UCSD-AML1 (cell line): ENCODE results near the gene LIMK1.
"Not testable (repeated sequence)": the region's sequence is repeated elsewhere in the genome, so short reads cannot be mapped to it uniquely, and the experiment has no call there.

Experiments used
- DNase-seq: peaks from one replicate; lab custom pipeline; 2025; ENCODE audit not compliant: unreplicated experiment; lab: John Stamatoyannopoulos, UW

LIMK1 gene

DNA sequence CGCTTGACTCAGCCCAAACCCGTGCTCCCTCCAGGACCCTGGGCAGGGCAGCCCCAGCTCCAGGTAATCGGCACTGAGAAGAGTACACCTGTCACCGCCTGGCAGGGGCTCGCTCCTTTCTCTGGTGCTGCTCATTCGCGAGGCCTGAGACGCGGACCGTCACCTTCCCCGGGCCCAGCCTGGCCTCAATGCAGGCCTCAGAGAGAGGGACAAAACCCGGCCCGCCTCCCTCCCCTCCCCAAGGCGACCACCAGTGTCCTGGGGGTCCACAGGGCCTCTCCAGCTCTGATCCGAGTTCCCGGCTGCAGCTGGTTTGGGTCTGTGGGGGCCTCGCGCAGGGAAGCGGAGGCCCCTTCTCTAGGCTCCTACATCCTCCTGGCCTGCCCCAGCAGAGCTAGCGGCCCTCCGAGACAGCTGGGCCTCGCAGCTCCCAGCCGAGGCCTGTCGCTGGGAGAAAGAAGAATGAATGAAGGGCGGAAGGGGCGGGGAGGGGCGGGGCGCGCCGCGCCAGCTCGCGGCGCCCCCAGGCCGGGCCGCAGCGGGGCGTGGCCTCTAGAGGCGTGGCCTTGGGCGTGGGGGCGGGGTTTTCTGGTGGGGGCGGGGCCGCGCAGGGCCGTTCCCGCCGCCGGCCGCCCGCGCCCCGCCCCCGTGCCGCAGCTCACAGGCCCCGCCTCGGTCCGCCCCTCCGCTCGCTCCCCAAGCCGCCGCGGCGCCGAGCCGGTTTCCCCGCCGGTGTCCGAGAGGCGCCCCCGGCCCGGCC lies at the start of gene LIMK1:
Gene LIMK1 (plus strand): TSS at position 688 of the 760 bp plus-strand sequence. CDS start 187 bp downstream, outside the sequence.
- peak; percentile 75 for DNase-seq

DNA sequence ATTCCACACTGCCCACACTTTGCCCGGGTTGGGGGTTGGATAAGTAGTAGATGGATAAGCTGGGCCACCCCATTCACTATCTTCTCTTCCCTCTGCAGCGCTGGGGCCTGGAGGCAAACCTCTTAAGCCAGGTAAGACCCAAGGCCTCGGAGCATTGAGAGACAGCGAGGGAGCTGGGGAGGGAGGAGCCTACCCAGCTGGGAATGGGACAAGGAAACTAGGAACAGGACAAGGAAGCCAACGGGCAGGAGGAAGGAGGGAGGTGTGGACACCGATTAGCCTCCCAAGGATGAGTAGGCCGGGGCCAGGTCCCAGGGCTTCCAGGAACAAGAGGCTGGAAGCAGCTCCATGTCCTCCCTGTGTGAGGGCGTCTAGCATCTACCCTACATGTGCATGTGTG lies 46.0 kb upstream of the LIMK1 start:
- no peak for DNase-seq

DNA sequence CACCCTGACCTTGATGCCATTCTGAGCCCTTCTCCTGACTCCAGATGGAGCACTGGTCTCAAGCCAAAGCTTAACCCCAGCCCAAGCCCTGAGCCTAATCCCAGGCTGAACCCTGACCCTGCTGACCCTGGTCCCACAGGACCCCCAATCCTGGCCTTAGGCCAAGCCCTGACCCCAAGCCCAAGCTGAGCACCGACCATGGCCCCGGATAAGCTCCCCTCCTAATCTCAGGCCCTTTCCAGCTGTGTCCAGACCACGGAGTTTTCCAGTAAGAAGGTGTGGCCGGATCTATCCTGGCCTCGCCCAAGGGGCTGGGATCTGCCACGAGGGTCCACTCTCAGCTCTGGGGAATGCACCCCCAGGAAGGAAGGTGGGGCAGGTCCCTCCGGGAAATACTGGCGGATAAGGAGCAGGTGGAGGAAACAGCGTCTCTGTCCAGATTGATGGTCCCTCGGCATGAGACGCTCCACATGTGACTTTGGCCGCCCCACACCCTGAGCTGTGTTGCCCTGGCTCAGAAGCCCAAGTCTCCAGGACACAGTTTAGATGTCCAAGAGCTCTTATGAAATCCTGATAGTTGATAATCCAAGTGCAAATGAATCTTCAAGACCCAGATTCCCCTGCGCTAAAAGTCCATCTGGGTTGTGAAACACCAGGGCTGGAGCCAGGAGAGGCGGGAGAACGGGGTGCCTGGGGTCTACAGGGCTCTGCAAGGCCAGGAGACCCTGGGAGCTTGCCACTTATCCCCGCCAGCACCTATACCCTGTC lies 45.2 kb upstream of the LIMK1 start:
- DNase-seq: no peak

- DNase-seq: no peak
Measured at GRCh38 chr7:74039337-74039736, 44.3 kb upstream of the LIMK1 start.

DNA sequence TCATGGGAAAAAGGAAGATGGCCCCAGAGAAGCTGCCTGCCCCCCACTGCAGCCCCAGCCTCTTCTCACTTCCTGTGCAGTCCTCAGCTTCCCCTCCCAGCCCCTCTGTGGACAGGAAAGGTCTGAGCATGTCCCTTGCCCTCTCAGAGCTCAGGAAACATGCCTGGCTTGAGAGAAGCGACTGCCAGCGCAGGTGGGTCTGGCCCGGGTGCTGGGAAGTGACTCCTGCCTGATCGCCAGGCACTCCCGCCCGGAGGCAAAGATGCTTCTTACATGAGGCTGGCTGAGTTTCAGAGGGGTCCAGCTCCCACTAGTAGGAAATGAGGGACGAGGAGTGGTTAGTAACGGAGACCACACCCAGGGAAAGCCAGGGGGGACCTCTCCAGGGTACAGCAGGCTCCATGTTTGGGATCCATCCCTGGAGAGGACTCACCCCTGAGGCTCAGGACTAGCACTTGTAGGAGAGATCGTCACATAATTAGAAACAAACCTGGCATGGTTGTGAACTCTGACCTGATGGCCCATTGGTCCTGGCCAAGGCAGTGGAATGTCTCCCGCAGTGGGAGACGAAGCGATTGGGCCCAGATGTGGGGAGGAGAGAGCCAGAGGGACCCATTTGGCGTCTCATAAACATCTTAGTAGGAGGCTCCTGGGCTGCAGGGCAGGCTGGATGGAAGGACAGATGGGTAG lies 43.4 kb upstream of the LIMK1 start:
- DNase-seq: no peak

DNA sequence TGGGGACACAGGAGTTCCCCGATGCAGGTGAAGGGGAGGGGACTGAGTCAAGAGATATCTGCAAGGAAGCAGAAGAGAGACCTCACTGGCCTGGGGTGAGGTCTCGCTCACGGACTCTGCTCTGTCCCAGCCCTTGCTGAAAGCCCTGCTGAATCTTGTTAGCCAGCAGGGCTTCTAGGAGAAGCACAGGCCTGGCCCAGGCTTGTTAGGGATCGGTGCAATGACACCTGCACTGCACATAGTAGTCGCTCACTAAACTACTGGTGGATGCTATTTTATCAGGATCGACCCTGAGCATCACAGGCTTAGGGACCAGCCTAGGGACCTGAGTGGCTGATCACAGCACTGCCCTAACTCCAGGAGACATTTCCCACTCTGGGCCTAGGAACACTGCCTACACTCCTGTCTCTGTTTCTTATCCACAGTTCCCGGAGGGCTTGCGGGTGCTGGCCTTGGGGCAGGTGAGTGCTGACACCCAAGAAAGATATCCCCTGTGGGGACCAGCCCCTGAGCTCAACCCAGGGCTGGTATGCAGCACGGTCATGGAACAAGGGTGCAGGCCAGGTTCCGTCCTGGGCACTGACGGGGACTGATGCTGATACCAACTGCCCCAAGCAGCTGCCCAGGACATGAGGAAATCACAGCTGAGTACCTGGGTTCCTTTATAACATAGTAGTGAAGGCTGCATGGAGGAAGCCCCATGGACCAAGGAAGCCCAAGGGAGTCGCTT lies 42.6 kb upstream of the LIMK1 start:
- no peak for DNase-seq

DNA sequence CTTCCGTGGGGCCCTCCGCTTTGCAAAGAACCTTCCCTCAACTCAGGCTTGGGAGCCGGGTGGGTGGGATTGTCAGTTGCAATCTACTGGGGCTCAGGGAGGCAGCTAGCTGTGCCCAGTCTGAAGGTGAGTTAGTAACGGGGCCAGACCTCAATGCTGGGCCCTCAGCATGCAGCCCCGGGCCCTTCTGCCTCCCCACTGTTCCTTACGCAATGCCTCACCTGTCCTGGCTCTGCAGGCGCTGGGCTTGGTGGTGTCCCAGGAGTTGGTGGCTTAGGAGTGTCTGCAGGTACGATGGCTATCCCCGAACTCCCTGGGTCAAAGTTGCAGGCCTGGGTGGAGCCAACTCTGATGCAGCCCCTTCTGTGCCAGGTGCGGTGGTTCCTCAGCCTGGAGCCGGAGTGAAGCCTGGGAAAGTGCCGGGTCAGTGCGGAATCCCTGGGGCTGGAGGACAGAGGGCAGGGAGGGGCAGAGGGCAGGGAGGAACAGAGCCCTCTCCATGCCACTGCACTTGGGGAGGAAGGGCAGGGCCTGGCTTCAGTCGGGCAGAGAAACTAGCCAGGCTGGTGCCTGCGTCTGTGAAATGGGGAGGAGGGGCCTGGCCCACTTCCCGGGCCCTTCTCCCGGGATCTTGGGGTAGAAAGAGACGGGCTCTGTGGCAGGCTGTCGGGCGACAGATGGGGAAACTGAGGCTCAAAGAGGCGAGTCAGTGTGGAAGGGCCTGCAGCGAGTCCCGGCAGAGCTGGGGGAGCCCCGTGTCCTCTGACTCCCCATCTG lies 40.7 kb upstream of the LIMK1 start:
- no peak for DNase-seq

DNA sequence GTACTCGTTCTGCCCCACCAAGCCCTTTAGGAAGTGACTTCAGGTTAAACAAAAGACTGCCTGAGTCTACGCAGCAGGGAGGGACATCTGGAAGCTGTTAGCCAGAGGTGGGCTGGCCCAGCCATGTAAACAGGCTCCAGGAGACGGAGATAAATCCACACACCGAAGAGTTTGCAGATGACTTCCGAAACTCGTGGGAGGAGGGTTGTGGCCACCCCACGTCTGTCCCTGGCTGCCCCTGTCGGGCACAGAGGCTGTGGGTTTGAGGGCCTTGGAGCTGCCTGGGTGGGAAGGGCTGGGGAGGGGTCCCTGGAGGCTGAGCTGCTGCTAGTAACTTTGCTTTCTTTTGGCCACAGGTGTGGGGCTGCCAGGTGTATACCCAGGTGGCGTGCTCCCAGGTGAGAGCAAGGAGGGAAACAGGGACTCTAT lies 40.1 kb upstream of the LIMK1 start:
- DNase-seq: no peak

DNA sequence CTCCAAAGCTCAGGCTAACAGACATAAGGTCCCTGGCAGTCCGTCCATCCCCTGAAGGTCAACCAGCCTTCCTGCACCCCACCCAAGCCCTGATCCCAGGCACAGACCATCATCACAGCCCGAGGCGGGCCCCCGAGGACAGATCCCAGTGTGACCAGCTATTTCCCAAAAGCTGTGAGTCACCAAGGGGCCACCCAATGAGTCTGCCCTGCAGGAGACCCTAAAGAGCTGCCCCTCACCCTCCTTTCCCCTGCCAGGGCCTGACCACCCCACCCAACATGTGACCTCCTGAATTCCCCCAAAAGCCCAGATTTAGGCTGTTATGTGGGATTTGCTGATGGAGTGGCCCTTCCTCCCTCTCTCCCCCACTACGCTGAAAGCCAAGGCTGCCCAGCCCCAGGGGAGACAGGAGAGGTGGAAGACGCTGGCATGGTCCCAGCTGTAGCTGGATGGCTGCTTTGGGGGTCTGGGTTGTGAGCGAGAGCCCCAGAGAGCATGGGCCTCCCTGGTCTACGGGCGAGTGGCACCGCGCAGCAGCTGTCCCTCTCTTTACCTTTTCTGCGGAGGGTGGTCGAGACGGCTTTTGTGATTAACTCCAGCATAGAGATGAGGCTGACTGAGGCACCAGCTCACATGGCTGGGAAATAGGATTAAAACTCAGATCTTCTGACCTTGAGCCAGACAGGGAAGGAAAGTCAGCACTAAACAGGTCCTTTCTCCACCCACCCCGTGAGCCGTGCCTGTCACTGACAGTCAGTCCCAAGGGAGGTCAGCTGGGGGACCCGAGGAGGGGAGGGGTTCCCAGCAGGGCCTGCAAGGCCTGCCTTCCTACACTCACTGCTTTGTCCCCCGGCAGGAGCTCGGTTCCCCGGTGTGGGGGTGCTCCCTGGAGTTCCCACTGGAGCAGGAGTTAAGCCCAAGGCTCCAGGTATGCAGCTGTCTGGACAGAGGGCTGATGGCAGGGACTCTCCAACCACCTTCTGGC lies 38.9 kb upstream of the LIMK1 start:
- DNase-seq: no peak

DNA sequence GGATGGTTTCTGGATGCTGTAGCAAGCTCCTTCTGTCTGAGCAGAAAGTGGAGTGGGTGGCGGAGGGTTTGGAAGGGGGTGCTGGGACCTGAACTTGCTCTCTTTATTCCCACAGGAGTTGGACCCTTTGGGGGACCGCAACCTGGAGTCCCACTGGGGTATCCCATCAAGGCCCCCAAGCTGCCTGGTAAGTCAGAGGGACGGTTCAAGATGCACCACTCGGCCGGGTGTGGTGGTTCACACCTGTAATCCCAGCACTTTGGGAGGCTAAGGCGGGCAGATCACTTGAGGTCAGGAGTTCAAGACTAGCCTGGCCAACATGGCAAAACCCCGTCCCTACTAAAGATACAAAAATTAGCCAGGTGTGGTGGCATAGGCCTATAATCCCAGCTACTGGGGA lies 37.0 kb upstream of the LIMK1 start:
- not testable (repeated sequence) for DNase-seq

- no peak for DNase-seq
Measured at GRCh38 chr7:74047804-74048380, 35.7 kb upstream of the LIMK1 start.

DNA sequence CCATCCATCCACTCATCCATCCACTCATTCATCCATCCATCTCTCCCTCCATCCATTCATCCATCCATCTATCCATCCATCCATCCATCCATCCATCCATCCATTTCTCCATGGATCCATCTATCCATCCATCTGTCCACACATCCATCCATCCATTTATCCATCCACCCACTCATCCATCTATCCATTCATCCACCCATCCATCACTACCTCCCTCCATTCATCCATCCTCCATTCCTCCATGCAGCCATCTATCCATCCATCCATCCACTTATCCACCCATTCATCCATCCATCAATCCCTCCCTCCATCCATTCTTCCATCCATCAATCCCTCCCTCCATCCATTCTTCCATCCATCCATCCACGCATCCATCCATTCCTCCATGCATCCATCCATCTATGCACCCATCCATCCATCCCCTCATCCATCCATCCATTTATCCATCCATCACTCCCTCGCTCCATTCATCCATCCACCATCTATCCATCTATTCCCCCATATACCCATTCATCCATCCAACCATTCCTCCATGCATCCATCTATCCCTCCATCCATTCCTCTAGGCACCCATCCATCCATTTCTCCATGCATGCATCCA lies 34.5 kb upstream of the LIMK1 start:
- no peak for DNase-seq

DNA sequence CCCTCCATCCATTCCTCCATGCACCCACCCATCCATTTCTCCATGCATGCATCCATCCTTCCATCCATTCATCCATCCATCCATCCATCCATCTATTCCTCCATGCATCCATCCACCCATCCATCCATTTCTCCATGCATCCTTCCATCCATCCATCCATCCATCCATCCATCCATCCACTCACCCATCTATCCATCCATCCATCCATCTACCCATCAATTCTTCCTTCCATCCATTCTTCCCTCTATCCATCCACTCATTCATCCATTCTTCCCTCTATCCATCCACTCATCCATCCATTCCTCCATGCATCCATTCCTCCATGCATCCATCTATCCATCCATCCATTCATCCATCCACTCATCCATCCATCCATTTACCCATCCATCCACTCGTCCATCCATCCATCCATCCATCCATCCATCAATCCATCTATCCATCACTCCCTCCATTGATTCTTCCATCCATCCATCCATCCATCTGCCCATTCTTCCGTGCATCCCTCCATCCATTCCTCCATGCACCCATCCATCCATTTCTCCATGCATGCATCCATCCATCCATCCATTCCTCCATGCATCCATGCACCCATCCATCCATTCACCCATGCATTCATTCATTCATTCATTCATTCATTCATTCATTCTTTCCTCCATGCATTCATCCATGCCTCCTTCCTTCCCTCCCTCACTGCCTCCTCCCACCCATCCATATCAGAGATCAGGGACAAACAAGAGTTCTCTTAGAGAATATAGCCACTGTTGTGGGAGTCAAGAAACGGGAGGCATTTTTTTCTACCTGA lies 33.4 kb upstream of the LIMK1 start:
- no peak for DNase-seq

- DNase-seq: no peak
Measured at GRCh38 chr7:74051193-74051592, 32.4 kb upstream of the LIMK1 start.

- DNase-seq: no peak
Measured at GRCh38 chr7:74051629-74052410, 31.8 kb upstream of the LIMK1 start.

DNA sequence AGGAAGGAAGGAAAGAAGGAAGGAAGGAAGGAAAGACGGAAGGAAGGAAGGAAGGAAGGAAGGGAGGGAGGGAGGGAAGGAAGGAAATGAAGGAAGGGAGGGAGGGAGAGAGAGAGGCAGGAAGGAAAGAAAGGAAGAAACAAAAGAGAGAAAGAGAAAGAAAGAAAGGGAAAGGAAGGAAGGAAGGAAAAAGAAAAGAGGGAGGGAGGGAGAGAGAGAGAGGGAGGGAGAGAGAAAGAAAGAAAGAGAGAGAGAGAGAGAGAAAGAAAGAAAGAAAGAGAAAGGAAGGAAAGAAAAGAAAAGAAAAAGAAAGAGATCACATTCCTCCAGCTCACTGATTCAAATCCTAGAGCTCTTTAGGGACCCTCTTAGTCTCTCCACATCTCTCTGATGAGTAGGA lies 31.0 kb upstream of the LIMK1 start:
- no peak for DNase-seq
